SIG-M5 treated with dmso at 0.1 percent for 504 hours (cell line): Measurements from ENCODE around the gene B9D1.

ENCODE experiments used
- DNase-seq: peaks from one replicate; lab custom pipeline; 2025; ENCODE audit not compliant: unreplicated experiment; lab: John Stamatoyannopoulos, UW

B9D1 gene

DNA sequence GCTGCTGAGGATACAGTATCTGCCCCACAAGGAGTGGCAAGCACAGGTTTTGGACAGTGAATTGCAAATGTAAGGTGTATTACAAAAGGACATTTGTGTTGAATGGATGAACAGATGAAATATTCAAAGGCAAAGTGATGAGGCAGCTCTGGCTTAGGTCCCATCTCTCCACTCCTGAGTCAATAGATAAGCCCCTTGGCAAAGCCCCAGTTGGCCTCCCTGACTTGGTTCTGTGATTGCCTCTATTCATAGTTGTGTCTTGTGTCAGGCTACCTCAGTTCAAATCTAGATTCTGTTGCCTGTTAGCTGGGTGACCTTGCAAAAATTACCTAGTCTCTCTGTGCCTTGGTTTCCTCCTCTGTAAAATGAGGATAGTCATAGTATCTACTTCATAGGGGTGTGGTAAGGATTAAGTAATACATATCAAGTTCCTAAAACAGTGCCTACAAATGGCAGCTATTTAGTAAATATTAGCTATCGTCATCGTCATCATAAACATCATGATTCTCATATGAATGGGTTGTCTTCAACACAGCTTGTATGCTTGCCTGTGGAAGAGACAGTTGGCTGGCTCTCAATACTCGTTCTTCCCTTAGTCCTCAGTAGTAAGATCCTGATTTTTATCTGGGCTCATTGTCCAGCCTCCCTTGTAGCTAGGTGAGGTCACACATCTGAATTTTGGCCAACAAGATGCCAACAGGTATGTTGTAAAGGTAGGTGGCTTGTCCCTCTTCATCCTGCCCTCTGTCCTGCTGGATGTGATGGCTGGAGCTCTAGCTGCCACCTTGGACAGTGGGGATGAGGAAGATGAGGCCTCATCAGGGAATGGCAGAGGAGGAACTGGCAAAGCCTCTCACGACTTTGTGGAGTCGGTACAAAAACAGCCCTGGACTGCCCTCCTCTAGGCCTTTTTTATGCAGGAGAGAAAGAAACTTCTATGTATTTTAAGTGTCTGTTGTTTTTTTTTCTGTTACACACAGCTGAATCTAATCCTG, 26.6 kb upstream of the B9D1 start:
- DNase-seq, result no peak

DNA sequence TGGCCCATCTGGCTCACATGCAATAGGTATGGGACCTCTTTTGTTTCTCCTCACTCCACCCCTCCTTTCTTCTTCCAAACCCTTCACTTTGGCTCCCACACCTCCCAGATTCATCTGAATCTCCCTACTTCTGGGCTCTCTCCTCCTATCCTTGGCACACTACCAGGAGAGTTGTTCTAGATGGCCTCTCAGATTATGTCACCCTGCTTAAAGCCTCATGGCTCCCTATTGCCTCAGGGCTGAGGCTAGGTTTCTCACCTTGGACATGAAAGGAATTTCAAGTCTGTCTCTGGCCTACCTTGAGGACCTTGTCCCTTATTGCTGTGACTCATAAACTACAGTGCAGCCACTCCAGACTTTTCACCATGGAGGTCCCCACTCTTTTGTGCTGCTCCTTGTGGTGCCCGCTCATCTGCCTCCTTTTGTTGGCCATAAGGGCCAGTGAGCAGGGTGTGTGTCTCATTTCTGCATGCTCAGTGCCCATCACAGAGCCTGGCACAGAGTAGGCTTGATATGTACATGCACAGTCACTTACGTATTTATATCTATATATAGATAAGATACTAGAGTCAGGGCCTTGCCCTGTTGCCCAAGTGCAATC, 25.5 kb upstream of the B9D1 start:
- DNase-seq, result peak; percentile 34

DNA sequence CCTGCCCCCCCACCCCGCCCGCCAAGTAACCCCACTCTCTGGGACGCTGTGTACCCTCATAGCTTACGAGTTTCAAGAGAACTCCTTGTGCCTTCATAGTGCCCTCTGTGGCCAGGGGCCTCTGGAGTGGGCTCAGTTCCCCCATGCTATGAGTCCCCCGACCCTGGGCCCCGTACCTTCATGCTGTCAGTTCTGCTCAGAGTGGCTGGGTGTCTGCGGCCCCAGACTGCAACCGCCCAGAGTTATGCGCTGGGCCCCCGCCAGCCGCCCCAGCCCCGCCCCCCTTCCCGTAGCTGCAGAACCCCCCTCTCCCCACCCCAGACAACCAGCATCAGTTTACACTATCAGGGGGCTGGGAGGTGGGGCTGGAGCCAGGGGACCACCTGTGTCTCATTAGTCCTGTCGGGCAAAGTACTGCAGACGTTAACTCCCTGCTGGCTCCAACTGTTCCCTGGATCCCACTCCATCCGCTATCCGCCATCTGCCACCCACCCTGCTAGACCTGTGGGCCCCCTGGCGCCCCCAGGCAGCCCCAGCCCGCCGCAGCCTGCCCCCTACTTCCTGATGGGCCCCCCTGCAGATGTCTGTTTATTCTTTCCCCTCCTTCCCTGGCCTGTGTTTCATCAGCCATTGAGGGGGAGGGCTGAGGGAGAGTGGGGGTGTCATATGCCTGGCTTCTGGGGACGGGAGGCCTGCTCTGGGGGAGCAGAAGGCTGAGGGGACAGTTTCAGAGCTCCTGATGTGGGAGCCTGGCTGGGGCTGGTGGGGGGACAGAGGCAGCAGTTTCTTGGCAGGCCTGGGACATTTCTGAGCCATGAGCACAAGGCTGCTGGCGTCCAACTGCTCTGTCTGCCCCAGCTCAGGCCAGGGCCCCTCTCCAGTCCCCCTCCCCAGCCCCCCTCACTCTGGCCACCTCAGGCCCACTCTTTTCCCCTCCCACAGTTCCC, 24.7 kb upstream of the B9D1 start, which contains the start of gene MFAP4:
TSS of gene MFAP4 (minus strand) at position 217 of the 947 bp plus-strand sequence. CDS start at position 182, 35 bp downstream.
- peak; percentile 79 for DNase-seq

DNA sequence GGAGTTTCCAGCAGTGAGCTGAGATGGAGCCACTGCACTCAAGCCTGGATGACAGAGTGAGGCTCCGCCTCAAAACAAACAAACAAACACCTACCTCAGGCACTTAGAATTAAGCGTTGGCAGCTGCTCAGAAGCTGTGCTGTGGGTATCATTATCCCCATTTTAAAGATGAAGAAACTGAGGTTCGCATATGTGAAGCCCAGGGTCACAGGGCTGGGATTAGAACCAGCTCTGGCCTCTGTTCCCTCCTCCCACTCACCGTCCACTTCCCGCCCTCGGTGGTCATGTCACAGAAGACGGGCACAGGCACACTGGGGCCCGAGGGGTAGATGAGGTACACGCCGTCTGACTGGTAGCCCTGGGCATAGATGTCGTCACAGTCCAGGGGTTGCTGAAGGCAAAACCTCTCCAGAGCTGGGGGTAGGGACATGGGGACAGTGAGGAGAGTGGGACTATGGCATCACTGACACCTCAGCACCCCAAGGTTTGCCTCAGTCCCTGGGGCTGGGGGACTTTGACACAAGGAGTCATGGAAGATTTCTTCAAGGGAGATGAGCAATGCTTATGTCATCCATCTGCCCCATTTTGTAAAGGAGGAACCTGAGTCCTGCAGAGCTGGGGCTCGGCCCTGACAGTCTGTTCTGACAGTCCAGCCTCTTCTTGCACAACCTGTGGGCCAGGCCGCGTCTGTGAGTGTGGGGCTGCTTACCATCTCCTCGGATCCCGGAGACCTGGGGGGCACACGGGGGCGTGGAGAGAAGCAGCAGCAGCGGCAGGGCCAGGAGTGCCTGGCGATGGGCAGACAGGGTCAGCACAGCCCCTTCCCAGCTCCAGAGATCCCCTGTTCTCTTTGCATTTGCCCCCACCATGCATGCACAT, 23.8 kb upstream of the B9D1 start:
- peak; percentile 96 for DNase-seq

DNA sequence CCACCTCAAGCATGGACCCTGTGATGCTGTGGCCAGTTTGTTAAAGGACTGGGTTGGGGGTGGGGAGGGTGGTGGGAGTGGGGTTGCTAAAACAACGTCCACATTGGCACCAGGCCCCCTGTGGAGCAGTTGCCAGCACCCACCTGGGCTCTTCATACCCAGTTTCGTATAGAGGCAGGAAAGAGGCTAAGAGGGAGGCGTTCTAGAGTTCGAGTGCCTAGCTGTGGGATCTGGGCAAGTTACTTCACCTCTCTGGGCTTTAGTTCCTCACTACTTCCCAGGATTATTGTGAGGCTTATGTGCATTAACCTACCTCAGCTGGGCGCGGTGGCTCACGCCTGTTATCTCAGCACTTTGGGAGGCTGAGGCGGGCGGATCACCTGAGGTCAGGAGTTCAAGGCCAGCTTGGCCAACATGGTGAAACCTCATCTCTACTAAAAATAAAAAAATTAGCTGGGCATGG, 23.0 kb upstream of the B9D1 start:
- DNase-seq, result no peak

DNA sequence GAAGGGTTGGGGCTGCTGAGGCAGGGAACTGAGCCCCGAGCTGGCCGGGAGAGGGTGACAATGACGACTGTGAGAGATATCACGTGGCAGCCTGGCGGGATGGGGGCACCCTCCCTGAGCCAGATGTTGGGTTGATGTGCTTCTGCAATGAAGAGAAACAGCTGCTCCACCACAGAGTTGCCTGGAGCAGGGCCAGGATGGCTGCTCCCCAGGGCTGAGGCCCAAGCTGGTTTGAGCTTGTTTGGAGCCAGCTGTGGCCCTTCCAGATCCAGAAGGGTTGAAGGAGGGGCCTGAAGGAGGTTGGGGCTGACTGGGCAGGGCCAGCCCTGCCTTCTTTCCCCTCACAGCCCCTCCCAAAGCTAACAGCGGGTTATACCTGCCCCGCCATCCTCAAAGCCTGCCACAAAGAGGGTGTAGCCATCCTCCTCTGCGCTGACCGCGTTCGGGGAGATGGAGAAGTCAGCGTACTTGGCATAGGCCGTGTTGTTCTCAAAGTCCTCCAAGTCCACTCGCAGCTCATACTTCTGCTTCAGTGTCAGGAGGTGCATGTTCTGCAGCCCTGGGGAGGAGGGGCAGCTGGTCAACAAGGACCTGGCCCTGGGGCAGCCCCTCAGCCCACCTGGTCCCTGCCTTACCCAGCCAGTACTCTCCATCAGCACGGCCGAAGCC, 22.3 kb upstream of the B9D1 start:
- peak; percentile 64 for DNase-seq

DNA sequence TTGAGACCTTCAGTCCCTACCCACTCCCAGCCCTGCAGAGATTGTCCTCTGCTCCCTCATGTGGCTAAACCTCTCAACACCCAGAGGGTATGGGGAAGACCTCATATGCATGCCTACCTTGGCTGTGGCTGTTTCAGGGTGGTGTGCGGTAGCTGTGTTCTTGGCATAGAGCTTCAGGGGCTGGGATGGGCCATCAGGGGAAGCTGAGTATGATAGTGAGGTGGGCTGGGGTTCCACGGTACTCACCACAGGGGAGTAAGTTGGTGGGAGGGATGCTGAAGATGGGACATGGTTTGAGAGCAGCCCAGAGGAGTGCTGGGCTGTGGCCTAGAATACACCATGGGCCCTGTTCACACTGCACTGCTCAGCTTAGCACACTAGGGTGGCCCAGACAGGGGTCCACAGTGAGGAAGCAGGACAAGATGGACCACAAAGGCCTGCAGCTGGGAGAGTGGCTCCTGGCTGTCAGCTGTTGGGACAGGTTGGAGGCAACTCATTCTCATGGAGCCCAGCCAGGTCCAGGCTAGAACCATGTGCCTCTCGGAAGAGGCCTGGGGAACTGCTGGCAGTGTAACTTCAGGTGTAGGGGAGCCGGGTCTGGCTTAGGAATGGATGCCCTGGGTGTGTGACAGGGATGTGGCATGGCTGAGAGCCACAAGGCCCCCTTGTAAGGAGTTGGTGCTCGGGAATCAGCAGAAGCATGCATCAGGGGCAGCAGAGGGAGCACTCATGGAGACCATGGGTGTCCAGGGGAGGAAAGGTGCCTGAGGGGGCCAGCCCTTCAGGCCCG, 21.4 kb upstream of the B9D1 start:
- DNase-seq, result no peak

DNA sequence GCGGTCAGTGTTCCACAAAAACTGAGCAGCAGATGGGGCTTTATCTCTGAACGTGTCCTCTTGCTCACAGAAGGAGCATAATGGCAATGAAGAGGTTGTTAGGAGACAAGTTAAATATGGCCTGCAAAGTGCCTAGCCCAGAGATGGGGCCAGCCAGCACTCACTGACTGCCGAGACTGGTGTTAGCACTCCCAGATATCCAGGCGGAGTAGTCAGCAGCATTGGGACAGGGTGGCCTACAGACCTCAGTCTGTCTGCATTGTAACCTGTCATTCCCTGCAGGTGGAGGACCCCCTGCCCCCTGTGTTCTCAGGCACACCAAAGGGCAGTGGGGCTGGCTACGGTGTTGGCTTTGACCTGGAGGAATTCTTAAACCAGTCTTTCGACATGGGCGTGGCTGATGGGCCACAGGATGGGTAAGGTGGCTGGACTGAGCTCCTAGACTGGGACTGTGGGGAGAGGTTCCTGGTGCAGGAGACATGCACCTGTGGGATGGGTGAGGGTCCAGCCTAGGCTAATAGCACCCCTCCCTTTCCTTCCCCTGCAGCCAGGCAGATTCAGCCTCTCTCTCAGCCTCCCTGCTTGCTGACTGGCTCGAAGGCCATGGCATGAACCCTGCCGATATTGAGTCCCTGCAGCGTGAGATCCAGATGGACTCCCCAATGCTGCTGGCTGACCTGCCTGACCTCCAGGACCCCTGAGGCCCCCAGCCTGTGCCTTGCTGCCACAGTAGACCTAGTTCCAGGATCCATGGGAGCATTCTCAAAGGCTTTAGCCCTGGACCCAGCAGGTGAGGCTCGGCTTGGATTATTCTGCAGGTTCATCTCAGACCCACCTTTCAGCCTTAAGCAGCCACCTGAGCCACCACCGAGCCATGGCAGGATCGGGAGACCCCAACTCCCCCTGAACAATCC, 20.3 kb upstream of the B9D1 start:
- no peak for DNase-seq

DNA sequence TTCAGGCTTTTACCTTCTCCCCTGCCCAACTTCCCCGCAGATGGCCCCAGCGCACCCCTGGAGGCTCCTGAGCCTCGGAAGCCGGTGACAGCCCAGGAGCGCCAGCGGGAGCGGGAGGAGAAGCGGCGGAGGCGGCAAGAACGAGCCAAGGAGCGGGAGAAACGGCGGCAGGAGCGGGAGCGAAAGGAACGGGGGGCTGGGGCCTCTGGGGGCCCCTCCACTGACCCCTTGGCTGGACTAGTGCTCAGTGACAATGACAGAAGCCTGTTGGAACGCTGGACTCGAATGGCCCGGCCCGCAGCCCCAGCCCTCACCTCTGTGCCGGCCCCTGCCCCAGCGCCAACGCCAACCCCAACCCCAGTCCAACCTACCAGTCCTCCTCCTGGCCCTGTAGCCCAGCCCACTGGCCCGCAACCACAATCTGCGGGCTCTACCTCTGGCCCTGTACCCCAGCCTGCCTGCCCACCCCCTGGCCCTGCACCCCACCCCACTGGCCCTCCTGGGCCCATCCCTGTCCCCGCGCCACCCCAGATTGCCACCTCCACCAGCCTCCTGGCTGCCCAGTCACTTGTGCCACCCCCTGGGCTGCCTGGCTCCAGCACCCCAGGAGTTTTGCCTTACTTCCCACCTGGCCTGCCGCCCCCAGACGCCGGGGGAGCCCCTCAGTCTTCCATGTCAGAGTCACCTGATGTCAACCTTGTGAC, 19.4 kb upstream of the B9D1 start:
- DNase-seq, result no peak

DNA sequence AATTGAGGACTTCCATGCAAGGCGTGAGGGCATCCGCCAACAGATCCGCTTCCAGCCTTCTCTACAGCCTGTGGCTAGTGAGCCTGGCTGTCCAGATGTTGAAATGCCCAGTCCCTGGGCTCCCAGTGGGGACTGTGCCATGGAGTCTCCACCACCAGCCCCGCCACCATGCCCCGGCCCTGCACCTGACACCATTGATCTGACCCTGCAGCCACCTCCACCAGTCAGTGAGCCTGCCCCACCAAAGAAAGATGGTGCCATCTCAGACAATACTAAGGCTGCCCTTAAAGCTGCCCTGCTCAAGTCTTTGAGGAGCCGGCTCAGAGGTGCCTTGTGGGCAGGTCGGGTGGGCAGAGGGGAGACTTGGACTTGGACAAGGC, 18.8 kb upstream of the B9D1 start:
- DNase-seq, result no peak

DNA sequence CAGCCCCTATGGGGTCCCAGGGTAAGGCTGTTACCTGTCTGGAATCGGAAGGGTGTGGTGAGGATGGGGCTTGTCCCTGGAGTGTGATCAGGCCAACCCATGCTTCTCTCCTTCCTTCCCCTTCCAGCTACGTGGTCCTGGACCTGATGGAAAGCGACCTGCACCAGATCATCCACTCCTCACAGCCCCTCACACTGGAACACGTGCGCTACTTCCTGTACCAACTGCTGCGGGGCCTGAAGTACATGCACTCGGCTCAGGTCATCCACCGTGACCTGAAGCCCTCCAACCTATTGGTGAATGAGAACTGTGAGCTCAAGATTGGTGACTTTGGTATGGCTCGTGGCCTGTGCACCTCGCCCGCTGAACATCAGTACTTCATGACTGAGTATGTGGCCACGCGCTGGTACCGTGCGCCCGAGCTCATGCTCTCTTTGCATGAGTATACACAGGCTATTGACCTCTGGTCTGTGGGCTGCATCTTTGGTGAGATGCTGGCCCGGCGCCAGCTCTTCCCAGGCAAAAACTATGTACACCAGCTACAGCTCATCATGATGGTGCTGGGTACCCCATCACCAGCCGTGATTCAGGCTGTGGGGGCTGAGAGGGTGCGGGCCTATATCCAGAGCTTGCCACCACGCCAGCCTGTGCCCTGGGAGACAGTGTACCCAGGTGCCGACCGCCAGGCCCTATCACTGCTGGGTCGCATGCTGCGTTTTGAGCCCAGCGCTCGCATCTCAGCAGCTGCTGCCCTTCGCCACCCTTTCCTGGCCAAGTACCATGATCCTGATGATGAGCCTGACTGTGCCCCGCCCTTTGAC, 18.2 kb upstream of the B9D1 start:
- DNase-seq, result no peak

DNA sequence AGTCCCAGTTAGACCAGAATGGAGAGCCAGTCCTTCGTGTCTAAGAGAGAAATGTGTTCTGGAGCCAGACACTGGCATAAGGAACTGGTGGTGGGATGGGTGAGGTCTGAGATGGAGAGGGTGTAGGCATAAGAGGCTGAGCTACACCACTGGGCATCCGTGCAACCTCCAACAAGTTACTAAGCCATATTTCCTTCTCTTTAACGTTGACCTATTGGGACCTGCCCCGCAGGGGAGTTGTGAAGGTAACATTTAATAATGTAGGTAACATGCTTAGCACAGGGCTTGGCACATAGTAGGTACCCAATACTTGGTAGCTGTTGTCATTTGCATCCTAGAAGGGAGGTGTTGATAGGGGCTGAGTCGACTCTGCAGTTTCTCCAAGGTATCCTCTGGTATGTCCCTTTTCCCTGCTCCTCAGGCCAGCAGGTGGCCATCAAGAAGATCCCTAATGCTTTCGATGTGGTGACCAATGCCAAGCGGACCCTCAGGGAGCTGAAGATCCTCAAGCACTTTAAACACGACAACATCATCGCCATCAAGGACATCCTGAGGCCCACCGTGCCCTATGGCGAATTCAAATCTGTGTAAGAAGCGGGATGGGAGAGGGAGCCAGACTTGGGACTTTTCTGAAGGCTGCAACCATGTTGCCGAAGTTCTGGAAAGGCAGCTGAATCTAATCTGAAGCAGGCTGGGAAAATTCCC, 17.0 kb upstream of the B9D1 start:
- DNase-seq, result no peak

DNA sequence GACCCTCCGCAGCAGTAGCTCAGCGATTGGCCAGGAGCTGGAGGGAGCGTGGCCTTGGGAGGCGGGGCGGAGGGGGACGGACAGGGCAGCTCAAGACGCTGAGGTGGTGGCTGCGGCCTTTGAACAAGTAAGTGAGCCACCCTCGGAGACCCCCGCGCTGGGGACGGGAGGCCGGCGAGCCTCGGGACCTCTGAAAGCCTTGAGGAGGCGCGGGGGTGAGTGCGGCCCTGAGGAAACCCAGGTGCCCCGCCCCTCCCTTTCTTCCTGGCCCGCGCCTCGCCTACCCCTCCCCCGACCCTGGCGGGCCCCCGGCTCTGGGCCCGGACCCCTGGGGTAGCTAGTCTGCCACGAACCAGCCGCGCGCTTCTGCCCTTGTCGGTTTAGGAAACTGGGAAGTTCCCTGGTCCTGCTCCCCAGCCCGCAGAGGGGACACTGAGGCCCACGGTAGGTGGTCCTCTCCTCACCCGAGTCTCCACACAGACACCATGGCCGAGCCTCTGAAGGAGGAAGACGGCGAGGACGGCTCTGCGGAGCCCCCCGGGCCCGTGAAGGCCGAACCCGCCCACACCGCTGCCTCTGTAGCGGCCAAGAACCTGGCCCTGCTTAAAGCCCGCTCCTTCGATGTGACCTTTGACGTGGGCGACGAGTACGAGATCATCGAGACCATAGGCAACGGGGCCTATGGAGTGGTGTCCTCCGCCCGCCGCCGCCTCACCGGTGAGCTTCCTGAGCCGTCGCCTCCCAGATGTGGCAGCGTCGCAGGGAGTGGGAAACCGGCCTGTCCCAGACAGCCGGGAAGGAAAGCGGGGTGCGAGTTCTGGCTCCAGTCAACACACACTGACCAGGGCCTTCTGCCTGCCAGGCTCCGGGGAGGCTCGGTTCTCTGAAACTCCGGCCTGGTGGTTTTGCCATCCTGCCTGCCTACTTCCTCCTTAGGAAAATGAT, 16.2 kb upstream of the B9D1 start, which contains the start of gene MAPK7:
TSS of gene MAPK7 (plus strand) at position 83 of the 945 bp plus-strand sequence. CDS start at position 486, 403 bp downstream.
- DNase-seq, result no peak
